IPS DF 4.7 (cell line): ENCODE results near the gene PLGRKT.
"Not testable (repeated sequence)": the region's sequence is repeated elsewhere in the genome, so short reads cannot be mapped to it uniquely, and the experiment has no call there.

ENCODE experiments used
- DNase-seq: peaks from one replicate; pipeline ENCODE4 v3.0.0-alpha.2; 2013; ENCODE audit warnings: low spot score; ENCODE audit errors: extremely low read depth

Gene PLGRKT

DNA sequence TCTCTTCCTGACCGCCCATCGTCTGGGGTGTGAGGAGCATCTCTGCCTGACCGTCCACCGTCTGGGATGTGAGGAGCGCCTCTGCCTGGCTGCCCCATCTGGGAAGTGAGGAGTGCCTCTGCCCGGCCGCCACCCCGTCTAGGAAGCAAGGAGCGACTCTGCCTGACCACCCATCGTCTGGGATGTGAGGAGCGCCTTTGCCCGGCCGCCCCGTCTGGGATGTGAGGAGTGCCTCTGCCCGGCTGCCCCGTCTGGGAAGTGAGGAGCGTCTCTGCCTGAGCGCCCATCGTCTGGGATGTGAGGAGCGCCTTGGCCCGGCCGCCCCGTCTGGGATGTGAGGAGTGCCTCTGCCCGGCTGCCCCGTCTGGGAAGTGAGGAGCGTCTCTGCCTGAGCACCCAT is 4.4 kb downstream of the PLGRKT start:
- not testable (repeated sequence) for DNase-seq

DNA sequence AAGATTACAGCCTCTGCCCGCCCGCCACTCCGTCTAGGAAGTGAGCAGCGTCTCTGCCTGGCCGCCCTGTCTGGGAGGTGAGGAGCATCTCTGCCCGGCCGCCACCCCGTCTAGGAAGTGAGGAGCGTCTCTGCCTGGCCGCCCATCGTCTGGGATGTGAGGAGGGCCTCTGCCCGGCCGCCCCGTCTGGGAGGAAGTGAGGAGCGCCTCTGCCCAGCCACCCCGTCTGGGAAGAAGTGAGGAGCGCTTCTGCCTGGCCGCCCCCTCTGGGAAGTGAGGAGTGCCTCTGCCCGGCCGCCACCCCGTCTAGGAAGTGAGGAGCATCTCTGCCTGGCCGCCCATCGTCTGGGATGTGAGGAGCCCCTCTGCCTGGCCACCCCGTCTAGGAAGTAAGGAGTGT is 4.8 kb downstream of the PLGRKT start:
- DNase-seq, result not testable (repeated sequence)

DNA sequence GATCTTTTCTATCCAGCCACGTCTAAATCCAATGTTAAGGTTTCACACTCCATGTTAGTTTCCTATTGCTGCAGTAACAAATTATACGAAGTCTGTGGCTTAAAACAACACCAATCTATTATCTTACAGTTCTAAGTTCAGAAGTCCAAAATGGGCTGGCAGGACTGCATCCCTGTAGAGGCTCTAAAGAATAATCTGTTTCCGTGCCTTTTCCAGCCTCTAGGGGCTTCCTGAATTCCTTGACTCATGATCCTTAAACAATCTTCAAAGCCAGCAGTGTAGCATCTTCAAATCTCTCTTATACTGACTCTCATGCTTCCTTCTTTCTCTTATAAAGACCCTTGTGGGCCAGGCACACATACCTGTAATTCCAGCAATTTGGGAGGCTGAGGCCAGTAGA is 6.8 kb downstream of the PLGRKT start:
- DNase-seq, result no peak

DNA sequence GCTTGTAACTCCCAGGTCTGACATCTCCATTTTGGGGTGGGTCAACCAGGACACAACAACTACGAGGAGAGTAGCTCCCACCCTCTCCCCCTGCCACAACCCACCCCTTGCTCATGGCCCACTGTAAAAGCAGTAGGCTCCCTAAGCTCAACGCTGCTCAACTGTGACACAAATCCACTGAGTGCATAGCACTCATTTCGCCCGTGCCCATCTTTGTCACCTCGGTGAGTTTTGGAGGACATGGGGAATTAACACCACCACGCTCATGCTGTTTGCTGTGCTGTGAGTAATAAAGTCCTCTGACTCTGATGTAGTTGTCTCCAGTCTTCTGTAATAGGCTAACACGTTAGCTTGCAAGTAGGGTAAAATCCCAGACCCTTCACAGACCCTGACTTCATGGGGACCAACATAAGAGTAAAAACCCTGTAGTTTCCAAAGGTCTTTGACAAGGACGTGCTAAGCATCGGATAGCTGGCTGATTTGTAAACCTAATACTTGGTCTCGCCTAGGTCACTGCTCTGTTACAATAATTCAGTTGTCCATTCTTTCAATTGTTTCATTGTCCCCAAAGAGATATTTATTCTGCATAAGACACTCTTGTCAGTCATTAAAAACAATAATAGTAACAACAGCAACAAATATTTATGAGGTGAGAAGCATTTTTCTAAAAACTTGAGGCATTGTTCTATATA is 7.7 kb downstream of the PLGRKT start:
- no peak for DNase-seq

DNA sequence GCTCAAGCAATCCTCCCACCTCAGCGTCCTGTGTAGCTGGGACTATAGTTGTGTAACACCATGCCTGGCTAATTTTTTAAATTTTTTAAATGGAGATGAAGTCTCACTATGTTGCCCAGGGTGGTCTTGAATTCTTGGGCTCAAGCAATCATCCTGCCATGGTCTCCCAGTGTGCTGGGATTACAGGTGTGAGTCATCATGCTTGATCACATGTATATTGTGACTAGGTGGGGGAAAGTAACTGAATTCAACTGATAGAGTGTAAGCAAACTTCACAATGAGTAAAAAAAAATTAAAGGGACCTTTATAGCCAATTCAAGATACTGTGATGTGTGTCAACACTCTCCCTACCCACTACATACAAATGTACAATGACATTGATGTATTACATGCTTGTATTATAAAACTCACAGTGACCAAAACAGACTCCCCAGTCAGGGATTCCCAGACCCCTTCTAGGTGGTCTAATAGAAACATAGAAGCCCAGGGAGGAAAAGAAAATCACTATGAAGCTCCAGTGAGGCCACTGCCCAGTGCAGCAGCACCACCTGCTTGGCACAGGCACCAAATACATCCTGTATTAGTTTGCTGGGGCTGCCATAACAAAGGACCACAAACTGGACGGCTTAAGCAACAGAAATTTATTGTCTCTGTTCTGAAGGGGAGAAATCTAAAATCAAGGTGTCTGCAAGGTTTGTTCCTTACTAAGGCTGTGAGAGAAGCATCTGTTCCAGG is 8.8 kb downstream of the PLGRKT start:
- DNase-seq, result no peak

DNA sequence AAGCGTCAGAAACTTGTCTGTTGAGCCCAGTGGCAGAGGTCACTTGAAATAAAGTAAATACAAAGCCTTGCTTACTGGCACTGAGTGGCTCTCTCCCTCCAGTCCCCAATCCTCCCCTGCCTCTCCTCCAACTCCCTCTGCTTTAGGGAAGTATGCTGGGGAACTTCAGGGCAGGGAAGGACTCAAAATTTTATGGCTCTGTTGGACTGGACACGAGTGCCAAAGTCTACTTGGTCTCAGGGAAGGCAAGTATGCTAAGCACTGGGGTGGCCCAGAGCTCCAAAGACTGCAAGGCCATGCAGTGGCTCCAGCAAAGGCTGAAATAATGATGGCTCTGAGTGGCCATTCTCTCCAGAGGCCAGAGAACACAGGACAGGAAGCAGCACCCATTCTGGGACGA is 9.6 kb downstream of the PLGRKT start:
- no peak for DNase-seq

DNA sequence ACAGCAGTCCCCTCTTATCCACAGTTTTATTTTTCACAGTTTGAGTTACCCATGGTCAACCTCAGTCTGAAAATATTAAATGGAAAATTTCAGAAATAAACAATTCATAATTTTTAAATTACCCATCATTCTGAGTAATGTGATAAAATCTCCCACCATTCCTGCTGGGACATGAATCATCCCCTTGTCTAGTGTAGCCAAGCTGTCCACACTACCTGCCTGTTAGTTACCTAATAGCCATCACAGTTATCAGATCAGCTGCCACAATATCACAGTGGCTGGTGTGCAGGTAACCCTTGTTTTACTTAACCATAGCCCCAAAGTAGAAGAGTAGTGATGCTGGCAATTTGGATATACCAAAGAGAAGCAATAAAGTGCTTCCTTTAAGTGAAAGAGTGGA is 10.7 kb downstream of the PLGRKT start:
- DNase-seq, result no peak

DNA sequence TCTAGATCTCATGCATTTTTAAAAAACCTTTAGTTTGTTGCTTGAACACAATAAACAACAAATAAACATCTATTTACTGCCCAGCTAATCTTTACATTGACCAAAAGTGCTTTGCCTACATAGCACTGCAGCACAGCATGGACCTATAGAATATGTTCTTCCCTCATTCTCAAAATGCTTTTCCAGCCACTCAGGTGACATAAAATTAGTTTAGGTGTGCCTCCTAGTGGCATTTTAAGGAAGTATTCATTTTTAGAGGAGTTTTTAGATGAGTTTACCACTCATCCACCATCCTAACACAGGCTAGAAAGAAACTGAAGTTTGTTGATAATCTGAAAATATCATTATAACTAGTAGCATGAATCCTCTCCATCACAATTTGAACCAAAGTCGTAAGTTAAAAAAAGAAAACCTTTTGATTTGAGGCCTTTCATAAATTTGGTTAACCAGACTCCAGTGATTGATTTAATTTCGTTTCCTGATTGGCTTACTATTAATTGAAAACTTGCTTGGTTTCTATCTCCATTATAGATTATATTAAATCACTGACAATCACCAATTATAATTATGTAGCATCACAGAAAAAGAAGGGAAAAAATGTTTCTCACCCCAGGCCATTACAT is 12.6 kb downstream of the PLGRKT start:
- DNase-seq, result no peak

DNA sequence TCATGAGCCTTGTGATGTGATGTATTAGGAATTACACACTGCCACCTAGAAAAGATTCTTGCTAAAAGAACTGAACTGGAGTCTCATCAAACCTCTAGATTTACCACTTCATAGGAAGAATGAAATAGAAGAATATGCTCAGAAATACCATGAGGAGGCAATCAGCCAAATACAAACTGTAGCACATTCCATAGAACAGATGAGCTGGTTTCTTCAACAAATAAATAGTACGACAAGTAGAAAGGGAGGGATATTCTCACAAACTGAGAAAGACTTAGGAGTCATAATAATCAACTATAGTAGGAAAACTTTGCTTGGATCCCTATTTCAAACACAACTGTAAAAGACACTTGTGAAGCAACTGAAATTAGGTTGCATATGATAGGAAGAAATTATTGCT is 15.4 kb downstream of the PLGRKT start:
- no peak for DNase-seq

DNA sequence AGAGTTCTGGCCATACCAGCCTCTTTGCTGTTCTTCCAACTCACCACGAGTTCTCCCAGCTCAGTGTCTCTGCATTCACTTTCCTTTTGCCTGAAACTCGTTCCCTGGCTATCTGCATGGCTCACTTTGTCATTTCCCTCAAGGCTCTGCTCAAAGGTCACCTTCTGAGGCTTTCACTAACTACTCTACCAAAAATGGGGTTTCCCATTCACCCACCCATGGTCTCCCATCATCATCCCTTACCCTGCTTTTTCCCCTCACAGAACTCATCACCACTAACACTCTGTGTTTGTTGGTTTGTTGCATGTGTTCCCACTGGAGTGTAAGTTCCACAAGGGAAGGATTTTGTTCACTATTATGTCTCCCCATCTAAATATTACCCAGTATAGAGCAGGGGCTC is 16.6 kb downstream of the PLGRKT start:
- DNase-seq, result no peak

DNA sequence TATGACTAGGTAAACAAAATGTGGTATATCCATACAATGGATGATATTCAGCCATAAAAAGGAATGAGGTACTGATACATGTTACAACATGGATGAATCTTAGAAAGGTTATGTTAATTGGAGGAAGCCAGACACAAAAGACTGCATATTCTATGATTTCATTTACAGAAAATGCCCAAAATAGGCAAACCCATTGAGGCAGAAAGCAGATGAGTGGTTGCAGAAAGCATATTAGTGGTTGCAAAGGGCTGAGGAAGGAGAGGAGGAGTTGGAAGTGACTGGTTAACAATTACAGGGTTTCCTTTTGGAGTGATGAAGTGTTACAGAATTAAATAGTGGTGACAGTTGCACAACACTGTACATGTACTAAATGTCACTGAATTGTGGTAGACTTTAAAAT is 17.7 kb downstream of the PLGRKT start:
- DNase-seq, result no peak

DNA sequence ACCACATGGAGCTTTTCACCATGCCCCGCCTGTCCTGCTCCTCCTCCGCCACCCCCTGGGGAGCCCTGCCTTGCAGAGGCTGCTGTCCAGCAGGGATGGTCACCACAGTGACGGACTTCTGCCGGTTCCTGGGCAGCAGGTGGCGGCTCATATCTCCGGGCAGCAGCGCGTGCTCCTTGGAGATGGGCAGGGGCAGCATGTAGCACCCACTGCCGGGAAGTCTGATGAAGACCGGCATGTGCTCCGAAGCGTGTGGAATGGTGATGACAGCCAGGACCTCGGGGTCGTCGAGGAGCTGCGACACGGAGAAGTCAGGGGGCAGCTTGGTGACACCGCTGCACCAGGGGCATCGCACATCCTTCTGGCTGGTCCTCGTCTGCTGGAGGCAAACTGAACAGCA is 19.2 kb downstream of the PLGRKT start:
- DNase-seq, result no peak

DNA sequence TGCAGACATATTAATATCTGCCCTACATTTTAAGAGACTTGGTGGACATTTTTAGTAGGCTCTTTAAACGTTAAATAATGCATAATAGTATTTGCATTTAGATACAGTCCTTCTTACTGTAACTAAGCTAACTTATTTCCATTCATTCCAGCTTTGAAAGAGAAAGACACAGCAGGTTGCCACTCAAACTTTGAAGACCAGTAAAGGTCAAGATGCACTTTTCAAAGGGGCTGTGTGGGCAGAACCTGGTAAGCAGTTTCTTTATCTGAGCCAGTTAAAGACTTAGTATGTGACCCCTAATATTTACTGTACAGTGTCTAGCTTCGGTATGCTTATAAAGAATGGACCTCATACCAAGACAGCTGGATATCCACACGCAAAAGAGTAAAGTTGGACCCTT is 20.8 kb downstream of the PLGRKT start:
- no peak for DNase-seq

DNA sequence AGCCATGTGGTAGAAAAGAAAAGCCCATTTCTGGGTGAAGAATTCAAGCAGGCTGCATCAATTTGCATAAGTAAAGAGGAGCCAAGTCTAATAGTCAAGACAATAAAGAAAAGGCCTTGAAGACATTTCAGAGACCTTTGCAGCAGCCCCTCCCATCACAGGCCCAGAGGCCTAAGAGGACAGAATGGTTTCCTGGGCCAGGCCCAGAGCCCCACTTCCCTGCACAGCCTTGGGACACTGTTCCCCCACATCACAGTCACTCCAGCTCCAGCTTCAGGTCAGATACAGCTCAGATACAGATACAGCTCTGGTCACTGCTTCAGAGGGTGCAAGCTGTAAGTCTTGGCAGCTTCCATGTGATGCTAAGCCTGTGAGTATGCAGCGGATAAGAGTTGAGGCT is 29.1 kb downstream of the PLGRKT start:
- DNase-seq, result no peak

DNA sequence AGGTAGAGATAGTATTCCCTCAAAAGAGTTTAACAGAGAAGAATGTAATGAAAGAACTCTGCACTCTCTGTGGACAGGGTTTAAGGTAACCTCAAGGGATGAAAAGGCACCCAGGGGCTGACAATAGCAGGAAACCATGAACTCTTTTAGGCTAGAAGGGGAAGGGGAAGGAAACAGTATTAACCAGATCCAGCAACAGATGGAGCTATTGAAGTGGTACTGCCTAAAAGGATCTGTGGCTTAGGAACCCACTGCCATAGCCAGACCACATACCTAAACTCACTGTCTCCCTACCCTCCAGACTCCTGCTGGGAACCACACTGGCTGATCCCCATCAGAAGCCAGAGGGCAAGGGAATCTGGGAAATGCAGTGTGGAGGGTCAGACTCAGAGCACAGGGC is 35.5 kb downstream of the PLGRKT start:
- no peak for DNase-seq

DNA sequence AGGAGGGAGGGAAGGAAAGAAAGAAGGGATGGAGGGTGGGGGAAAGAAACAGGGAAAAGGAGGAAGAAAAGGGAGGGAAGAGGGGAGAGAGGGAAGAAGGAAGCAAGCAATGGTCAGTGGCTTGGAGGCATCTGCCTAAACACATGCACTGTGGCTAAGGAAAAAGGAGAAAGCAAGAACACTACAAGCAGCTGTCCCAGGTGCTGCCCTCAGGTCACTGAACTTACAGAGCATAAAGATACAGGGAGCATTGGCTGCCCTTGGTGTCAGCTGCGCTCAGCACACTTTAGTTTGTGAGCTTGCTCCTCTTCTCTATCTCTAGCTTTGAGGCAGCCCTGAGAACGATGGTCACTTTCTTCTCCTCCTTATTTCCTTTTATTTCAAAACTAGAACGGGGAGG is 40.2 kb downstream of the PLGRKT start:
- DNase-seq, result not testable (repeated sequence)

DNA sequence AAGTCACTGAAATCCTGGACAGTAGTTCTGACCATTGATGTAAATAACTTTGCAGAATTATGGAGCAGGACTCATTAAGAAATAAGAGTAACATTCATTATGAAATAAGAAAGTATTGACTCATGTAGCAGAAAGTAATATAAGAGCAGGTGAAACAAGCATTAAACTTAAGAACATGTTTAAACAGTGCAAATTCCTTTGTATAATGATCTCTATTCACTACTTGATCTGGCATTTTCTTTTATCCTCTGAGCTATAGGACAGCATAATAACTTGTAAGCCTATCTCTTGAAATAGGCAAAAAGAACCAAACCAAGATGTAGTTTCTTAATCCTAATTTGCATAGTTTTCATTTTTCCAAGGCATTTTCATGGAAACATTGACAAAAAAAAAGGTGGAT is 42.3 kb downstream of the PLGRKT start:
- DNase-seq, result no peak

DNA sequence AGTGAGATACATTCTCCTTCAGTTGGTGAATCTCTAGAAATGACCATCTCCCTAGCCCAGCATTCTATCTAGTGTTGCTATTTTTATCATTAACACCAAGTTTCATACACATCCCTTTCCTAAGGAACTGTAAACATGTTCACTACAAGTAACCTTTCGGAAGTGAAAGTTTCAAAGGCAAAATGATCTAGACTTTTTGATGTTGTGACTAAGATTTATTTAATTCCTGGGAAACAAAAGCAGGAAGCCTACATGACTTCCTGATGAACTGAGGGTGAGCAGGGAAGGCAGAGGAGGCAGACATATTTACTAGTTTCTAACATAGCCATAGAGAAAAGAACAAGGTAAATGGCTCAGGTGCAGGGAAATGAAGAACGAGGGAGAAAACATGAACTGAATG is 43.7 kb downstream of the PLGRKT start:
- DNase-seq, result not testable (repeated sequence)

DNA sequence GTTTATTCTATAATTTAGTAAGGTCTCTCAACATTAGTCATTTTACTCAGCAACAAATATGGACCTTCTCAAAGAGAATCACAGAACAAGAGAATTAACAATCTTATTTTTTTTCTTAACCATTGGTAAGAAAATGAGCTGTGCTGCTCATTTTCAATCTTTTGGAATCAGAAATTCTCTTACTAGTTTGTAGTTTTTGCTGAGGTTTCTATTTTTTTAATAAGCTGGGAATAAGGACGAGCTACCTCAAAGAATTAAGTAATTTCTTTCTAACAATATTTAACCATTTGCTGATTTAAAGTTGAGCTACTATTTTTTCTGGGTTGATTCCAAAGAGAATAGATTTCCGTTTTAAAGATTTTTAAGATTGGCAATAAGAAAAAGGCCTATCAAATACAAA is 44.2 kb downstream of the PLGRKT start:
- no peak for DNase-seq

DNA sequence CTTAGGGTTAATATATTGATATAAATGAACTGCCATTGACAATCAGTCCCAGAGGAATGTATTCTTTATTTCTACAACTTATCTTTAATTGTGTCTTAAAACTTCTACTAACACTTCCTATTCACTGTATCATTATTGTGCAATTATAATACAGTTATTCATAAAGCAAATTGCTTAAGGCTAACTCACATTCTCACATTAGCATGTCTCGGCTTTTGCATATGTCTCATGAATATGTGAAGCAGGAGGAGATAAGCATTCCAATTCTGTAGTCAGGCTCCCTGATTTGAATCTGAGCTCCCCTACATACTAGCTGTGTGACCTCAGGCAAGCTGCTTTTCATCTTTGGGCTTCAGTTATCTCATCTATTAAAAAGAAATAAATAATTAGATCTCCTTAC is 45.4 kb downstream of the PLGRKT start:
- DNase-seq, result no peak

DNA sequence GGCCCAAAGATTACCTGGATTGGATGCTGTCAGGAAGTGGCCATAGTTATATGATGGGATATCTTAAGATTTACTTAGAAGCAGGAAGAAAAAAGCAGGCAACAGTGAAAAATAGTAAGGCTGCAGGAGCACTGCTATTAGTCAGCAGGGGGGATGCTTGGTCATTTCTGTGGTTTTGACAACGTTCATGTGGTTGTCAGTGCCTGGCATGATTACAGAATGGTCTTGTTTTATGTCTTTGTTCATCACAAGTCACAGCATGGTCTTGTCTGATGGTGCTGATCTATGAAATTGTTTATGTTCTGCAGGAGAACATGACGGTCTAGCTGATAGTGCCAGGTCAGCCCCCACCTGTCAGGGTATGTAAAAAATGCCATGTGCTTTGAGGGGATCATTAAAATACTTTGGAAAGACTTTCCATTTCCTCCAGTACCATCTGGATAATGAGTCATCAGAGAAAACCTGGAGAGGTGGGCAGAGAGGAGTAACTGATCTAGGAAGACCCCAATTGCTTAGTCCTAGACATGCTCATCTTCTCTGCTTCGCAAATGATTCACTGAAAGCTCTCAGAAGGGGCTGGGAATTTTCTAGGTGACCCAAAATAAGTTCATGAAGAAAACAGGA is 48.5 kb downstream of the PLGRKT start:
- no peak for DNase-seq
